Parathyroid adenoma (tissue), 2 donors: ENCODE results near the gene GLRX3.

Experiments
- H2AFZ ChIP-seq: fragments of 300-600 bp; sonication (generic); one replicate; pipeline ENCODE4 v1.7.0; 2017; ENCODE audit warnings: antibody characterized with exemption, mild to moderate bottlenecking
- H3K27ac ChIP-seq: fragments of 300-600 bp; sonication (generic); one replicate; pipeline ENCODE4 v1.7.0; 2017
- H3K27me3 ChIP-seq: fragments of 300-600 bp; sonication (generic); one replicate; pipeline ENCODE4 v1.7.0; 2017; ENCODE audit warnings: low read length; ENCODE audit not compliant: control insufficient read depth, insufficient read depth
- H3K36me3 ChIP-seq: fragments of 300-600 bp; sonication (generic); one replicate; pipeline ENCODE4 v1.7.0; 2017; ENCODE audit warnings: low read length; ENCODE audit not compliant: control insufficient read depth, insufficient read depth
- H3K4me1 ChIP-seq: fragments of 300-600 bp; sonication (generic); one replicate; pipeline ENCODE4 v1.7.0; 2017; ENCODE audit warnings: control low read depth
- H3K4me2 ChIP-seq: fragments of 300-600 bp; sonication (generic); one replicate; pipeline ENCODE4 v1.7.0; 2017; ENCODE audit warnings: low read length
- H3K4me3 ChIP-seq: fragments of 300-600 bp; sonication (generic); one replicate; pipeline ENCODE4 v1.7.0; 2017; ENCODE audit warnings: low read depth, low read length
- H3K79me2 ChIP-seq: fragments of 300-600 bp; sonication (generic); one replicate; pipeline ENCODE4 v1.7.0; 2017; ENCODE audit warnings: control low read depth
- H3K9ac ChIP-seq: fragments of 300-600 bp; sonication (generic); one replicate; pipeline ENCODE4 v1.7.0; 2017; ENCODE audit warnings: mild to moderate bottlenecking
- H3K9me3 ChIP-seq: fragments of 300-600 bp; sonication (generic); one replicate; pipeline ENCODE4 v1.7.0; 2017; ENCODE audit warnings: low read length; ENCODE audit not compliant: control insufficient read depth
- CTCF ChIP-seq: fragments of 300-600 bp; sonication (generic); IDR thresholded peaks from one replicate; pipeline ENCODE4 v1.7.0; 2017; ENCODE audit warnings: antibody characterized with exemption, mild to moderate bottlenecking
- donor health status: primary hyperparathyroidism.

Gene GLRX3

GRCh38 chr10:130127364-130128061, 8.7 kb upstream of the GLRX3 start:
- no peaks in the 10 kb centered on the region for H3K27me3 ChIP-seq
- no peak overlapping the region for H3K9ac ChIP-seq
- H3K36me3 ChIP-seq: no peaks in the 10 kb centered on the region
- no peaks in the 10 kb centered on the region for H3K79me2 ChIP-seq
- H3K4me1 ChIP-seq: no peaks in the 10 kb centered on the region
- TF ChIP-seq CTCF: peak; percentile 86
- no peak overlapping the region for H3K4me3 ChIP-seq
- H3K4me2 ChIP-seq: no peak overlapping the region
- peak overlapping the region; percentile 27 for H2AFZ ChIP-seq
- no peak overlapping the region for H3K27ac ChIP-seq
- no peaks in the 10 kb centered on the region for H3K9me3 ChIP-seq

- no peaks in the 10 kb centered on the region for H3K9me3 ChIP-seq
- H3K4me2 ChIP-seq: no peak overlapping the region
- H3K36me3 ChIP-seq: no peaks in the 10 kb centered on the region
- no peak overlapping the region for H2AFZ ChIP-seq
- H3K27ac ChIP-seq: no peak overlapping the region
- H3K79me2 ChIP-seq: no peaks in the 10 kb centered on the region
- no peak for TF ChIP-seq CTCF
- no peaks in the 10 kb centered on the region for H3K27me3 ChIP-seq
- H3K4me1 ChIP-seq: no peaks in the 10 kb centered on the region
- H3K4me3 ChIP-seq: no peak overlapping the region
- no peak overlapping the region for H3K9ac ChIP-seq
Observed at GRCh38 chr10:130128062-130128781, 8.0 kb upstream of the GLRX3 start.

- no peaks in the 10 kb centered on the region for H3K9me3 ChIP-seq
- H3K4me3 ChIP-seq: no peak overlapping the region
- no peaks in the 10 kb centered on the region for H3K27me3 ChIP-seq
- no peak overlapping the region for H3K9ac ChIP-seq
- H3K4me2 ChIP-seq: no peak overlapping the region
- H2AFZ ChIP-seq: peak overlapping the region; percentile 35
- H3K4me1 ChIP-seq: no peaks in the 10 kb centered on the region
- no peaks in the 10 kb centered on the region for H3K36me3 ChIP-seq
- no peaks in the 10 kb centered on the region for H3K79me2 ChIP-seq
- no peak overlapping the region for H3K27ac ChIP-seq
- no peak for TF ChIP-seq CTCF
Observed at GRCh38 chr10:130128922-130129321, 7.3 kb upstream of the GLRX3 start.

GRCh38 chr10:130135676-130136225, 440 bp upstream of the GLRX3 start:
- no peak for TF ChIP-seq CTCF
- Histone ChIP-seq H3K27me3 (no peaks in the 10 kb centered on the region), H2AFZ (peak overlapping the region; percentile 99), H3K27ac (peak overlapping the region; percentile 21), H3K79me2 (peaks cover 22% of the 10 kb centered on the region), H3K9me3 (no peaks in the 10 kb centered on the region), H3K4me3 (peak overlapping the region; percentile 88), H3K4me2 (peak overlapping the region; percentile 93), H3K36me3 (no peaks in the 10 kb centered on the region), H3K9ac (peak overlapping the region; percentile 4), H3K4me1 (peaks cover 7% of the 10 kb centered on the region)
